GM21381 (cell line): Measurements from ENCODE around the gene TMEM119.
"Not testable (repeated sequence)": the region's sequence is repeated elsewhere in the genome, so short reads cannot be mapped to it uniquely, and the experiment has no call there.

ENCODE experiments used
- ATAC-seq: cut with Tn5 transposase; IDR thresholded peaks from one replicate; pipeline ENCODE4 v1.9.1; 2021; ENCODE audit warnings: mild to moderate bottlenecking, moderate library complexity; ENCODE audit not compliant: unreplicated experiment

Gene TMEM119

DNA sequence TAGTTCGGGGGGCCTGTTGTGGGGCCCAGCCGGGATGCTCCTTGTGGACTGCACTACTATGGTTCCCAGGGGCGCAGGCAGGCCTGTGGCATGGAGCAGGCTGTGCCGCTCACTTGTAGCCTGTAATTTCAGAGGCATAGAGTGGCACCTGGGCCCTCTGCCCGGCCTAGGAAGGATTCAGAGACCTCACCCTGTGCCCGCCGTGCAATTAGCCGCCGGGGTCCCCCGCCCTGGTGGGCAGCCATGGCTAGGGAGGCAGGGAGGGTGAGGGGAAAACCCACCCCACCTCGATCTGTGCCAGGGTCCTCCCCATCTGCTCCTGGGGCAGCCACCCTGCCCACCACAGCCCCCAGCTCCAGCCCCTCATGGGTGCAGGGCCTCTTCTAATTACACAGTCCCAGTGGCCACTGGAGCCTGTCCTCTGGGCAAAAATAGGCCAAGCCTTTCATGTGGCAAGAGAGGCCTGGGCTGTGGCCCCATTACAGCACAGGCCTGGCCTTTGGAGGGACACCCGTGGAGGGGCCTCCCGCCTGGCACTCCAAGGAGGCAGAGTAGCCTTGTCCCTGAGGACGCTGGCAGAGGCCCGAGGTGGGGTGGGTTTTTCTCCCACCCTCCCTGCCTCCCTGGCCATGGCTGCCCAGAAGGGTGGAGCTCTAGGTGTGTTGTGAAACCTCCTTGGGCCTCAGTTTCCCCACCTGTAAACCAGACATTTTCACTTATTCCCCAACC, 5.3 kb upstream of the TMEM119 start:
- no peak for ATAC-seq

DNA sequence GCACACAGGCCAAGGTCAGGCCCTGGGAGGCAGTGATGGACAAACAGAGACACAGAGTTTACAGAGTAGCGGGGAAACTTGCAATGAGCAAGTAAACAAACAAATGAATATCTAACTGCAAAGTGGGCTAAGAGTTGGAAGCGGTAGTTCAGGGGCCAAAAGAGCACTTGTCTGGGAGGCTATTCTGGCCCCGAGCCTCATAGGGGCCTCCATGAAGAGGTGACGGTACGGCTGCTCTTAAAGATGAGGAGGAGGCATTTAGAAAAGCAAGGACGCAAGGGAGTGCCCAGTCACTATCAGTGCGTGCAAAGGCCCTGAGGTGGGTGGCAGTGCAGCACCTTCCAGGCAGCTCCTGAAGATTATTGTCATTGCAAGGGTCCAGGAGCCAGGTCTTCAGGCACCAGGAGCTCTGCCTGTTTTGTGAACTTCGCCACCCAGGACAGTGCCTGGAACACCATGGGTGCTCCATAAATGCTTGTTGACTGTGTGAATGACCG, 4.4 kb upstream of the TMEM119 start:
- ATAC-seq, result no peak

DNA sequence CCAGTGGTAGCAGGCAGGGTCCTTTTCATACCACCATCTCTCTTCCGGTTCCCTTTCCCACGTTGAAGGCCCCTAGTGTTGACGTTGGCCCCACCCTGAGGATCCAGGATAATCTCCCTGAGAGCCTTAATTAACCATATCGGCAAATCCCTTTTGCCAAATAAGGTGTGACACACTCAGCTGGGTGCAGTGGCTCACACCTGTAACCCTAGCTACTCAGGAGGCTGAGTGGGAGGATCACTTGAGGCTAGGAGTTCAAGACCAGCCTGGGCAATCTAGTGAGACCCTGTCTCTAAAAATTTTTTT, 2.8 kb upstream of the TMEM119 start:
- ATAC-seq, result no peak

DNA sequence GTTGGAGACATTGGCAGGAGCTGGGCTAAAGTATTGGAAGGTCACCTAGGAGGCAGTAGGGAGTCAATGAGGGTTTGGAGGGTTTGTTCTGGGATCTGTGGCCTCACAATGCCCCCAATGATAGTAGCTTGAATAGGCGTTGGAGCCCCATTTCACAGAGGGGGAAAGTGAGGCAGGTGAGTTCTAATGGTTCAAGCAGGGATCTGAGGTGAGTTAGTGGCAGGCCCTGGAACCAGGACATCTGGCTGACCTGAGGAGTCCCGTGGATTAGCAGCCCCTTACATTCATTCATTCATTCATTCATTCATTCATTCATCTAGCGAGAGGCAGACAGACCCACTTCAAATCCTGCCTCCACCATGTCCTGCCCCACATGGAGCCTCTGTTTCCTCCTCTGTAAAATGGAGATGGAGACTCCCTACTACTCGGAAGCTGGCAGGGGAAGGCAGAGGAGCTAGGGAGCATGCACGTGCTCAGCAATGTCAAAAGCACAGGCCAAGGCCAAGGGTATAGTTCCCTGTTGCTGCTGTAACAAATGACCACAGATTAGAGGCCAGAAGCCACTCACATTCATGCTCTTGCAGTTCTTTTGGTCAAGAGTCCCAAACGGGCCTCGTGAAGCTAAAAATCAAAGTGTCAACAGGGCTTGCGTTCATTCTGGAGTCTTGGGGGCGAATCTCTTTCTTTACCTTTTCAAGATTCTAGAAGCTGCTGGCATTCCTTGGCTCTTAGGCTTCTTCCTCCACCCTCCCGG, 2.2 kb upstream of the TMEM119 start:
- ATAC-seq, result no peak

DNA sequence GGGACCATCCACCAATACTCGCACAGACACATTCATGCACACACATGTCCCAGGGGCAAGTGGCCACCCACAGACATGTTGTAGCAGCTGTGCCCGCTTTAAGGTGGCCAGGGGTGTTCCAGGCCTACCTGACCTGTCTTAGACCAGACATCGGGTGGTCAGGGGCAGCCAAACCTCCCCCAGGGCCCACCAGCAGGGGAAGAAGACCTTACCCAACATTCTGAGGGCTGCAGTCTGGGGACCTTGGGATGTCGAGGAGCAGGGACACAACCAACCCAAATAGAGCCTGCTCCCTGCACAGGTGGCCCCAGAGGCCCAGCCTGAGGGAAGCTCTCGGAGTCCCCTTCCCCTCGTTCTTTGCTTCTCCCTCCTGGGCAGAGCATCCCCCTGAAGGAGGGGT, 1.7 kb upstream of the TMEM119 start:
- ATAC-seq, result no peak

DNA sequence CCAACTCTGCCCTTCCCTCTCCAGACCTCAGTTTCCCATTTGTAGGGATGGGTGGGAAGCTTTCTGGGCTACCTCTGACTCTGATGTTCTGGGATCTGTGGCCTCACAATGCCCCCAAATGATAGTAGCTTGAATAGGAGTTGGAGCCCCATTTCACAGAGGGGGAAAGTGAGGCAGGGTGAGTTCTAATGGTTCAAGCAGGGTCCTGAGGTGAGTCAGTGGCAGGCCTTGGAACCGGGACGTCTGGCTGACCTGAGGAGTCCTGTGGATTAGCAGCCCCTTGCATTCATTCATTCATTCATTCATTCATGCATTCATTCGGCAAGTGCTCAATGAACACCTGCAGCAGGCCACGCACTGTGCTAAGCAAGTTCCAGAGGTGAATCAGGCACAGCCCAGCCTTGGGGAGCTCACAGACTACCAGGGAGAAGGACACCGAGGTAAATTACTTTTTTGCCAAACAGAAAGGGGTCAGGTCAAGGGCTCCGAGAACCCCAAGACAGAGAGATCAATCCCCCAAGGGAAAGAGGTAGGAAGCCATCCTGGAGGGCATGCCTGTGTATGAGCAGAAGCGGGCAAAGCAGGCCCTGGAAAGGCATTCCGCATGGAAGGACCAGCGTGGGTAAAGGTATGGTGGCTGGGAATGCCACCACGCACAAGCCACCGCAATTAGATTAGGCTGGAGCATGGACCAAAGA, 818 bp upstream of the TMEM119 start:
- no peak for ATAC-seq

DNA sequence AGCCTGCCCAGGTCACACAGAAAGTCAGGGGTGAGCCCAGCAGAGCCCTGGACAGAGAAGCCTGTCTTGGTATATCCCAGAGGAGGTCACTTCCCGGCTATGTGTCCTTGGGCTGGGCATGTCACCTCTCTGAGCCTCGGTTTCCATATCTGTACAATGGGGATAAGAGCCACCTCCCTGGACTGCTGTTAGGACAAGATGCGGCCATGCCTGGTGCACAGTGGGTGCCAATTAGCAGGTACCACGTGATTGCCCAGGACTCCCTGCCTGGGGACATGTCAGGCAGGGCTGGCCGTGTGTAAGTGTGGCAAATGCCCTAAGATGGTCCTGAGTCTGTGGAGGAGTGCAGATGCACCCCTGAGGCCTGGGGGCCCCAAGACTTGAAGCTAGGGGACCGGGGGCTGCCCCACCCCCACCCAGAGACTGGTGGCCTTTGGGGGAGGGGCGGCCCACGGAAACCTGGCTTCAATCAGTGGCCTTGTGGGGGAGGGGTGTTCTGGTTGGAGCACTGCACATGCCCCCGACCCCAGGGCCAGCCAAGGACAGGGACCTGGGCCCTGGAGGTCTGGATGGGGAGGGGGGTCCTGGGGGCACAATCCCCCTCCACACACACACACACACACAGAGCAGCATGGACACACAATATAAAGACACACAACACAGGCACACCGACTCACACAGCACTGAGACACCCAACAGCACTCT, 878 bp downstream of the TMEM119 start:
- no peak for ATAC-seq

DNA sequence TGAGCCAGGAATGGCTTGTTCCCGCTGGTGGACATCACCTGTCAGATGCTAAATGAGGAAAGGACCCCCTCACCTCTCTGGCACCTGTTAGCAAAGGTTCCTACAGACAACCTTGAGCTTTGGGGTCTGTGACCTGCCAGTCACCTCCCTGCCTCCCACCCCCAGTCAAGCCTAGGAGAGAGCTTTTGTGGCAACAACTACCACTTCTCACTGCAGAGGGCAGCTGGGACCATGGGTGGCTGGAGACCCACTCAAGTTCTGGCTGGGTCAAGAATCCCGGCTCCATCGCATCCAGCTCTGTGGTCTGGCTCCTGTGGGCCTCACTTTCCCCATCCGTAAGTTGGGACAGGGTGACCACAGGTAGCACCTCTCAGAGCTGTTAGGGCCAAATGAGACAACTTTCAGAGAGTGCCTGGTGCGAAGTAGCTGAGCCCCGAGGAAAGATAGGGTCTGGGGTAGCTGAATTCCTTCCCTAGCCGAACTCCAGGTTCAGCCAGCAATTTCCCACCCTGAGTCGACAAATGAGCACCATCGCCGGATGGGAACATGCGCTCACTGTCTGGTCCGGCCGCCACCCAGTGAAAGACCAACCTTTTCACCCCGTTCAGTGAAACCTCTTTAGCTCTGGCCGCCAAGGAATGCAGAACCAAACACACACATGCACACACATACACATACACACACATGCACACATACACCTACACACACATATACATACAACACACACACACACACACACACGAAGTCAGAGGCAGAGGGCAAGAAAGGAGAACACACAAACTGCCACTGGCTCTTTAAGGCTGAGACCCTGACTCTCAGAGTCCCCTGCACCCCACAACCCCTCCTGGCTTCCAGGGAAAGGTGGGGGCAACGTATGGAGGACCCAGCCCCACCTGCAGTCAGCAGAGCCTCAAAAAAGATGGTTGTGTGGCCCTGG, 1.9 kb downstream of the TMEM119 start:
- ATAC-seq, result no peak

DNA sequence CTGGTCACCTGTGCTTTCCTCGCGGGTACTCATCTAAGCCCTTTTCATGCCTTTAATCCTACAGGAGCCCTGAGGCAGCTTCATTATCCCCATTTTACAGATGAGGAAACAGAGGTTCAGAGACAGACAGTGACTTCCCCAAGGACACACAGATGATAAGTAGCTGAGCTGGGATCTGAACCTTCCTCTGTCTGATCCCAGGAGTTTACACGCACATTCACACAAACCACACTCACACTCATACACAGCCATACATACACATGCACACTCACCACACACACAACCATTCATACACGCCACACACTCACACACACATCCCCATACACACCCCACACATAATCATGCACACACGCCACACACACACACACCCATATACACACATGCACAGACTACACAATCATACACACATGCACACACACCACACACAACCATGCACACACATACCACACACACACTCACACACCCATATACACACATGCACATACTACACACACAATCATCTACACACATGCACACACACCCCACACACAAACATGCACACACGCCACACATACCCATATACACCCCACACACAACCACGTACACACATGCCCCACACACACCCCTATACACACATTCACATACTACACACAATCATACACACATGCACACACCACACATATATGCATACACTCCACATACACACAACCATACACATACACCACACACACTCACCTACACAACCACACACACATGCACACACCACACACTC, 2.7 kb downstream of the TMEM119 start:
- ATAC-seq, result no peak

DNA sequence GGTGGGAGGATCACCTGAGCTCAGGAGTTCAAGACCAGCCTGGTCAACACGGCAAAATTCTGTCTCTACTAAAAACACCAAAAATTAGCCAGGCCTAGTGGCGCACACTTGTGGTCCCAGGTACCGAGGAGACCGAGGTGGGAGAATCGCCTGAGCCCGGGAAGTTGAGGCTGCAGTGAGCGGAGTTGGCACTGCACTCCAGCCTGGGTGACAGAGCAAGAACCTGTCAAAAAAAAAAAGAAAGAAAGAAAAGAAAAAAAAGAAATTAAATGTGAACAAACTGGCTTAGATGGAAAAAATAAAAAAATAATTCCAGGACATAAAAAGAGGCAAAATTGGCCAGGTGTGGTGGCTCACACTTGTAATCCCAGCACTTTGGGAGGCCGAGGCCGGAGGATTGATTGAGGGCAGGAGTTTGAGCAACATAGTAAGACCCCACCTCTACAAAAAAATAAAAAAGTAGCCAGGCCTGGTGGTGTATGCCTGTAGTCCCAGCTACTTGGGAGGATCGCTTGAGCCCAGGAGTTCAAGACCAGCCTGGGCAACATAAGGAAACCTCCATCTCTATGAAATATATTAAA, 3.5 kb downstream of the TMEM119 start:
- ATAC-seq, result no peak

DNA sequence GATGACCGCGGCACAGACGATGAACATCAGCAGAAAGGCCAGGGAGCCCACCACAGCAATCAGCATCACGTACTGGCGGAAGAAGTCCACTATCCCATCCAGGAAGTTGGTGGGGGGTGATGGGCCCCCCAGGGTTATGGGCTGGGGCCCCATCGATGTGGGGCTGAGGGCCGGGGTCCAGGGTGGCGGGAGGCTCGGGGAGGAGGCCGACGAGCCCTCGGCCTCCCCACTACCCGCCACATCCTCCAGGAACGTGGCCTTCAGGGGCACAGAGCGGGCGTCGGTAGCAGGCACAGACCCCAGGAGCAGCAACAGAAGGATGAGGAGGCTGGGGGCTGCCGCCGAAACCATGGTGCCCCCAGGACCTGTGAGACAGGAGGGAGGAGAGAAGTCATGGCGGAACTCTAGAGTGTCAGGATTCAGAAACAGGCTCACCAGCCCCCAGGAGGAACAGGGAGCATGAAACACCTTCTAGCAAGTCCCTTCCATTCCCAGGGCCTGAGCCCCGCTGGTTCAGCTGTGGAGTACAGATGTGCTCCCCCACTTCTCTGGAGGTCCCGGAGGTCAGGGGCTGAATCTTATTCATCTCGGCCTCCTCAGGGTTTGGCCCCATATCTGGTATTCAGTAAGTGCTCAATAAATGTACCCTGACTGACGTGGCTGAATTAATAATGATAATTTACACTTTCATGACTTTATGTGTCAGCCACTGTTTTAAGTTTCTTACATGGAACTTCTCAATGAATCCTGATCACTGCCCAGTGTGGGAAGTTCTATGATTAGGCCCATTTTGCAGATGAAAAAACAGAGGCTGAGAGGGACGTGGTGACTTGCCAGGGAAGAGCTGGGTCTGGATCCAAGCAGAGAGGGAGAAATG, 5.6 kb downstream of the TMEM119 start:
- ATAC-seq, result no peak

DNA sequence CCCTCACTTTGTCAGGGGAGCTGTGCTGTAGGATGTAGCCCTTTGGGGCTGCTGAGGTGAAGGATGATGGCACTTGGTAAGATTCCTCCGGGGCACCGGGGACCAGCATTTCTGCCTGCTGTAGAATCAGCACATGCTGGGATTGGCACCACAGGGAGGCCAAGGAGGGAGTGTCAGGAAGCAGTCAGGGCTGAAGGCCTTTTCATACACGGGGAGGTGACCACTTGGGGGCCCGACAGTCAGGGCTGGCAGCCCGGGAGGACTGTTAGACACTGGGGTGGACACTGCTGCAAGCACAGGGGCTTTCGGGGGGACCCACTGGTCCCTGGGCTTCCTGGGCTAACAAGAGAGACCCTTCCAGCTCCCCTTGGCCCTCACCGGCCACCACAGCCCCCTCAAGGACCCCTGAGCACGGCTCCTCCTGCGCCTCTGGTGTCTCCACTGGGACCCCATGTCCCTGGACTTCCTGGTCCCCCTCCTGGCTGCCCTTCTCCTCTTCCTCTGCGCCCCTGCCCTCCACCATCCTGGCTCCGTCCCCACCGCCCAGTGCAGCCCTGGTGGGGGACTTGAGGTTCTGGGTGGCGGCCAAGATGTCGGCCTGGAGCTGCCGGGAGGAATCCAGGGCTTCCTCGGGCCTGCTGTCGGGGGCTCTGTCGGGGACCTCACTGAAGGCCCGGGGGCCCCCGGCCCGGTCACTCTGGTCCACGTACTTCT, 6.5 kb downstream of the TMEM119 start:
- ATAC-seq, result no peak

DNA sequence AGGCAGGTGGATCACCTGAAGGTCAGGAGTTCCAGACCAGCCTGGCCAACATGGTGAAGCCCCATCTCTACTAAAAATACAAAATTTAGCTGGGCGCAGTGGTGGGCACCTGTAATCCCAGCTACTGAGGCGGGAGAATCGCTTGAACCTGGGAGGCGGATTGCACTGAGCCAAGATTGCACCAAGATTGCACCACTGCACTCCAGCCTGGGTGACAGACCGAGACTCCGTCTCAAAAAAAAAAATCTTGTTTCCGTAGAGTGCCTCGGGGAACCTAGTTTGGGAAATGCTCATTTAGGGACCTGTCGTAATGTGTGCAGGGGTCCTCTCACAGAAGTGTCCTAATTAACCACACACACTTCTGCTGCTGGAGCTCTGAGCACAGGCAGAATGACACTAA, 7.4 kb downstream of the TMEM119 start:
- ATAC-seq, result not testable (repeated sequence)

DNA sequence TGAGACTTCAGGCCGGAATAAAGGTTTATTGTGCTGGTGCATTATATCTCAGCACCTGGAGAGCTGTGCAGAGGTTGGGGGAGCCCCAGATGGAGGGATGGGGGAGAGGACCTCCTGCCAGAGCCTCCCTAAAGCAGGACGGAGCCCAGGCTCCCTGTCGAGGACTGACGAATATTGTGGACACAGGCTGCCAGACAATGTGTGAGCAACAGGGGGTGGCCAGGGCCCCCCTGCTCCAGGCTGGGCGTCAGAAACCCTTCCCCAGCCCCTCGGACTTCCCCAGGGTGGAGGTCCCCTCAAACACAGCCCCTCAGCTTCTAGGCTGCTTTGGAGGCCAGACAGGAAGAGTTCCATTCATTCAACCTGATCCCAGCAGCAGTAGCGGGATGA, 8.0 kb downstream of the TMEM119 start:
- no peak for ATAC-seq

DNA sequence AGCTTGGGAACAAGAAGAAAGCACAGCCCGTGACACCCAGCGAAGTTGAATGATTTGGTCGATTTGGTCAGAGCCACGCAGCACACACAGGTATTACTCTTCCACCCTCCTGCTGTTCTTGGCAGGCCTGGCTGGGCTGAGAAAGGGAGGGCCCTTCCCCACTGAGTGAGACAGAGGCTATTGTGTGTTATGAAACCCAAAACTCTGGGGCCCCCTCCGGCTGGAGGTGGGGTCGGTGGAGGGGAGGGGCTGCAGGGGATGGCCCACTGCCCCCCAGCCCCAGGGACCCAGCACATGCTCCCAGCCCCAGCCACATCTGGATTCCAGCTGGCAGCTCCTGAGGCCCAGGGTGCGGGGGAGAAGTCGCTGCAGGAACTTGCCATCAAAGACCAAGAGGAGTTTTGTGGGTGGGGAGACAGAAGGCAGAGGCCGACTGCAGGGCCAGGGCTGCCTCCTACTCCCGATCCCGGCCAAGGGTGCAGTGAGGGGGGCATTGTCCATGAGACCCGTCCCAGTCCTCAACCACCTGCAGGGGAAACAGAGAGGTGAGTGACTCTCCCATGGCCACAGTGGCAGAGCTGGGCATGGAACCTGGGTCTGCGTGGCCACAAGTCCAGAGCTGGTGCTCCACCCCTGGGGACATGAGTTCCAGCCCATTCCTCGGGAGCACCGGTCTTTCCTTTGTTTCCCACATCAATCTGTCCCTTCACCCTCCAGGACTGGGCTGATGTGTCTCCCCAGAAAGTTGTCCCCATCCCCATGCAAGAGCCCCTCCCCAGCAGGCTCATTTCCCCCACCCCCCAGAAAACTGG, 8.7 kb downstream of the TMEM119 start:
- no peak for ATAC-seq

DNA sequence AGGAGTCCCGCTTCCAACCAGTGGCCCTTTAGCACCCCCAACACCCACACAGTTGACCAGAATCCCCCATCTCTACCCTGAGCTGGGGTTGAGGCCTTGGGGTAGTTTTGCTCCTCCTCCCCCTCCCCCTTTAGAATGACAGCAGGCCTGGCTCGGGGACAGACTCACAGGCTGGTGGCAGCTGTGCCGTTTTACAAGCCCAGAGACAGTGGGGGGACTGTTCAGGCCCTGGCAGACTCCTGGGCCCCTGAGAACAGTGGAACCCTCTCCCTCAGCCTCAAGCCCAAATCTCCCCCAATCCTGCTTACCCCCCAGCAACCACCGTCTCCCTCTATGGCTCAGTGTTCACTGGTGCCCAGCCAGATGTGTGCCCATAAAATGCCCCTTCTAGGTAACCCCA, 10.1 kb downstream of the TMEM119 start:
- ATAC-seq, result no peak

DNA sequence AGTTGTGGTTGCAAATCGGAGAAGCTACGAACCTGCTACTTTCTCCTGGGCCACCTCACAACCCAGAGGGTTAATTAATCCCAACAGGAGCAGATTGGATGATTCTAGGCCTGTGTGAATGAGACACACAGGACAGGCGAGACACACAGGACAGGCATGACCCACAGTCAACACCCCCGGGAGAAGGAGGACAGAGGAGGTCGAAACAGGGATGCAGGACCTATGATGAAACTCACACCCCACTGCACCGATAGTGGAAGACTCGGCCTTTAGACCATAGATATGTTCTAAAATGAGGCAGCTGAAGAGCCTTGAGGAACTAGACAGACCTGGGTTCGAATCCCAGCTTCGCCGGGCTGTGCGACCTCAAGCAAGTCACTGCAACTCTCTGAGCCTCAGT, 11.6 kb downstream of the TMEM119 start:
- no peak for ATAC-seq
